ENCODE results near the gene AQR. TPM values are rescaled to one million over a fixed set of nuclear protein-coding genes. Genes with fewer than 3 reads are reported as not detected.

AQR gene
- total and polyA plus RNA-seq, 2 of the 8 experiments (the other 6 are each of a cell fraction or from before 2014, with no cell fraction given): 34.5 to 57.6 TPM

DNA sequence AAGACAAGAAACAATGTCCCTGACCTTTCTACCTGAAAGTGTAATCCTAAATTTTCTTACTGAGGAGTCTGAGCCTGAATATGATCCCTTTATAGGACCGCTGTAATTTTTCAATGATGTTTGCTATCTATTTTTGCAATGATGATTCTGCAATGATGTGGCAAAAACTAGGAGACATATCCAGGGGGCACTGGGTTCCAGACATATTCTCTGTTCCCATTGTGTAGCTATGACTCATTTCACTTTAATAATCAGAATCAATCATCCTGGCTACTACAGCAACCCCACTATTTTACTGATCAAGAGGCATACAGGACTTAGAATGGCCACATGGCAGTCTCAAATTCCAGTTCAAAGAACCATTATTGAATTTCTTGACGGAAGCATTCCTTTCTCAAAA, 85.9 kb downstream of the AQR start (continued):
- TF ChIP-seq, protein P1, sequence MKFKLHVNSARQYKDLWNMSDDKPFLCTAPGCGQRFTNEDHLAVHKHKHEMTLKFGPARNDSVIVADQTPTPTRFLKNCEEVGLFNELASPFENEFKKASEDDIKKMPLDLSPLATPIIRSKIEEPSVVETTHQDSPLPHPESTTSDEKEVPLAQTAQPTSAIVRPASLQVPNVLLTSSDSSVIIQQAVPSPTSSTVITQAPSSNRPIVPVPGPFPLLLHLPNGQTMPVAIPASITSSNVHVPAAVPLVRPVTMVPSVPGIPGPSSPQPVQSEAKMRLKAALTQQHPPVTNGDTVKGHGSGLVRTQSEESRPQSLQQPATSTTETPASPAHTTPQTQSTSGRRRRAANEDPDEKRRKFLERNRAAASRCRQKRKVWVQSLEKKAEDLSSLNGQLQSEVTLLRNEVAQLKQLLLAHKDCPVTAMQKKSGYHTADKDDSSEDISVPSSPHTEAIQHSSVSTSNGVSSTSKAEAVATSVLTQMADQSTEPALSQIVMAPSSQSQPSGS (IDR thresholded peaks at IDR 0.05; ENCODE audit: low read length): no peak
